GM21423 (cell line): ENCODE results near the gene TRPM3.

Source experiments
- ATAC-seq: cut with Tn5 transposase; IDR thresholded peaks from one replicate; pipeline ENCODE4 v1.9.1; 2021; ENCODE audit warnings: mild to moderate bottlenecking, moderate library complexity; ENCODE audit not compliant: unreplicated experiment

The TRPM3 gene

GRCh38 chr9:70499621-70500020, 621.8 kb downstream of the TRPM3 start:
- no peak for ATAC-seq

- no peak for ATAC-seq
Measured at GRCh38 chr9:70498866-70499265, 622.6 kb downstream of the TRPM3 start.

GRCh38 chr9:70496244-70496643, 625.2 kb downstream of the TRPM3 start:
- ATAC-seq: no peak

- ATAC-seq: no peak
Measured at GRCh38 chr9:70495514-70495913, 625.9 kb downstream of the TRPM3 start.

- ATAC-seq: no peak
Measured at GRCh38 chr9:70494221-70494620, 627.2 kb downstream of the TRPM3 start.

GRCh38 chr9:70493029-70493428, 628.4 kb downstream of the TRPM3 start:
- ATAC-seq: no peak

GRCh38 chr9:70492319-70492777, 629.1 kb downstream of the TRPM3 start:
- no peak for ATAC-seq

GRCh38 chr9:70491426-70492318, 629.7 kb downstream of the TRPM3 start:
- ATAC-seq: no peak

GRCh38 chr9:70490478-70490877, 630.9 kb downstream of the TRPM3 start:
- ATAC-seq: no peak

- no peak for ATAC-seq
Measured at GRCh38 chr9:70488793-70489105, 632.7 kb downstream of the TRPM3 start.

GRCh38 chr9:70488098-70488792, 633.2 kb downstream of the TRPM3 start:
- ATAC-seq: no peak

- ATAC-seq: no peak
Measured at GRCh38 chr9:70486127-70486526, 635.3 kb downstream of the TRPM3 start.

- no peak for ATAC-seq
Measured at GRCh38 chr9:70485273-70485858, 636.1 kb downstream of the TRPM3 start.

DNA sequence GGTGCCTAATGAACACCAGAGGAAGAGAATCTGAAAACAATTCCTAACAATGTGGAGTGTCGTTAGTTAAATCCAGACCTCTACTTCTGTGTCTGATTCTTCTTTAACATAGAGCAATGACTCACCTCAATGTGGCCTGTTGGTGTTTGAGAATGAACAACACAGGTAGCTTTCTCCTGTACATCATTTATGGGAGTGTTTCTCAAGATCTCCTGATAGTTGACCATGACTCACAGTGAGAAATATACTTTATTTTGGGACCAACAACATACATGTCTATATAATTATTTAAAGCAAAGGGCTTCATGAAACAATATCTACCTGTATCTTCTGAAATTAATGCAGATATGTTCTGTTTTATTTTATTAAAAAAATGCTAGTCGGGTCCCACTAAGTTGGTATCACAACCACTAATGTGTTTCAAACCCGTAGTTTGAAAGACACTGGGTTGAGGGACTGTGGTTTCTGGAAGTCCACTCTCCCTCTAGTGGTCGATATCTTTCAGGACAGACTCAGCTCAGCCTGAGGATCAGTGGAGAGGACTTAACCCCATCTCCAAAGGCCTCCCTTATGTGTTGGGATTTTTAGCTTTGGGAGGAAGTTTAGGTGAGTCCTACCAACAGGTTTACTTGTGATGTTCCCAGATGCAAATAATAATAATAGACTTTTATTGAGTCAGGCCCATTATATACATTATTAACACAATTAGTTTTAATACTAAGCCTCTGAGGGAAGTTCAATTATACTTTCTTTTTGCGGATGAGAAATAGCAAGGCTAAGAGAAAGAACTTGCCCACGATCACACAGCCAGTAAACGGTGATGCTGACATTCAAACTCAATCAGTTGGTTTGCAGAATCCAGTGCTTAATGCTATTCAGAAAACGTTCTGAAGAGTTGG, 636.9 kb downstream of the TRPM3 start:
- ATAC-seq: peak; percentile 69

DNA sequence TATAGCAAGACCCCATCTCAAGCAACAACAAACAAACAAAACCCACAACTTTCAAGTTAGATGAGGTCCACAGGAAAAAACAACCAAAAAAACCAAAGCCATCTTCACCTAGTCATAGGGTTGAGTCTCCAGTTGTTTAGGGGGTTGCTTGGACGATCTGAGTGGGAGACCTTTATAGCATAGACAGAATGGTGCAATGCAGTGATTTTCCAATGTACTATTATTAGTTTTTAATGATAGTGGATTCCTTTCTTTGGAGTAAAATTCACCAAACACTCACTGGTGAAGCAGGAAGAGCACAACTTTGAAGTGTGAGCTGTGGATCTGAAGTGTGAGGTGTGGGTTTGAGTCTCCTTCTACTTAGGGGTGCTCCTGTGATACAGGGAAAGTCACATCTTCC, 640.0 kb downstream of the TRPM3 start:
- ATAC-seq: no peak

- ATAC-seq: no peak
Measured at GRCh38 chr9:70480405-70480980, 640.9 kb downstream of the TRPM3 start.

- ATAC-seq: no peak
Measured at GRCh38 chr9:70479880-70480291, 641.5 kb downstream of the TRPM3 start.
